ENCODE measurements around the gene BIRC5.

The BIRC5 gene

GRCh38 chr17:78268951-78269905 lies 55.2 kb downstream of the BIRC5 start:
- no peaks in the 10 kb centered on the region for H3K9me3 ChIP-seq (ENCODE audit: low read depth, low read length)
- H3K27ac ChIP-seq, result peak overlapping the region; percentile 82
- no peak for TF ChIP-seq EZH2 (IDR thresholded peaks at IDR 0.05)
- TF ChIP-seq POLR2AphosphoS5 (IDR thresholded peaks at IDR 0.05; ENCODE audit: borderline replicate concordance, low read depth, low read length), result no peak; the same call in 1 of the 2 replicates
- TF ChIP-seq FOXP2 (optimal IDR thresholded peaks at IDR 0.05; ENCODE audit: control extremely low read depth, extremely low read length, insufficient read depth), result no peak
- peak; percentile 44 for DNase-seq (ENCODE audit: low read depth, low spot score)
- no peaks in the 10 kb centered on the region for H3K36me3 ChIP-seq (ENCODE audit: insufficient read depth, low read length)
- peak overlapping the region; percentile 72 for H3K4me3 ChIP-seq
- peak overlapping the region; percentile 30 for H3K9ac ChIP-seq (ENCODE audit: insufficient read length)

- H3K4me3 ChIP-seq, result peak overlapping the region; percentile 72
- H3K27ac ChIP-seq, result peak overlapping the region; percentile 82
- no peaks in the 10 kb centered on the region for H3K9me3 ChIP-seq (ENCODE audit: low read depth, low read length)
- no peak for DNase-seq (ENCODE audit: low read depth, low spot score)
- H3K9ac ChIP-seq (ENCODE audit: insufficient read length), result peak overlapping the region; percentile 30
- no peak for TF ChIP-seq FOXP2 (optimal IDR thresholded peaks at IDR 0.05; ENCODE audit: control extremely low read depth, extremely low read length, insufficient read depth)
- no peak for TF ChIP-seq POLR2AphosphoS5 (IDR thresholded peaks at IDR 0.05; ENCODE audit: borderline replicate concordance, low read depth, low read length)
- TF ChIP-seq EZH2 (IDR thresholded peaks at IDR 0.05), result no peak
- no peaks in the 10 kb centered on the region for H3K36me3 ChIP-seq (ENCODE audit: insufficient read depth, low read length)
Measured at GRCh38 chr17:78269955-78270381, 55.9 kb downstream of the BIRC5 start.

GRCh38 chr17:78271419-78272170 lies 57.5 kb downstream of the BIRC5 start:
- Histone ChIP-seq H3K9ac (ENCODE audit: insufficient read length) (no peak overlapping the region), H3K27ac (peak overlapping the region; percentile 13; the same call in 1 of the 2 replicates), H3K4me3 (no peak overlapping the region), H3K9me3 (ENCODE audit: low read depth, low read length) (no peaks in the 10 kb centered on the region), H3K36me3 (ENCODE audit: insufficient read depth, low read length) (no peaks in the 10 kb centered on the region)
- TF ChIP-seq EZH2 (IDR thresholded peaks at IDR 0.05) (no peak), POLR2AphosphoS5 (IDR thresholded peaks at IDR 0.05; ENCODE audit: borderline replicate concordance, low read depth, low read length) (no peak), FOXP2 (optimal IDR thresholded peaks at IDR 0.05; ENCODE audit: control extremely low read depth, extremely low read length, insufficient read depth) (no peak)
- DNase-seq (ENCODE audit: low read depth, low spot score), result no peak

- DNase-seq (ENCODE audit: low read depth, low spot score), result no peak
- Histone ChIP-seq H3K9ac (ENCODE audit: insufficient read length) (no peak overlapping the region), H3K27ac (peak overlapping the region; percentile 13; the same call in 1 of the 2 replicates), H3K4me3 (no peak overlapping the region), H3K36me3 (ENCODE audit: insufficient read depth, low read length) (no peaks in the 10 kb centered on the region), H3K9me3 (ENCODE audit: low read depth, low read length) (no peaks in the 10 kb centered on the region)
- TF ChIP-seq POLR2AphosphoS5 (IDR thresholded peaks at IDR 0.05; ENCODE audit: borderline replicate concordance, low read depth, low read length) (no peak), FOXP2 (optimal IDR thresholded peaks at IDR 0.05; ENCODE audit: control extremely low read depth, extremely low read length, insufficient read depth) (no peak), EZH2 (IDR thresholded peaks at IDR 0.05) (no peak)
Measured at GRCh38 chr17:78272181-78272913, 58.3 kb downstream of the BIRC5 start.

GRCh38 chr17:78272914-78273258 lies 58.8 kb downstream of the BIRC5 start:
- Histone ChIP-seq H3K4me3 (no peak overlapping the region), H3K9me3 (ENCODE audit: low read depth, low read length) (no peaks in the 10 kb centered on the region), H3K36me3 (ENCODE audit: insufficient read depth, low read length) (no peaks in the 10 kb centered on the region), H3K27ac (no peak overlapping the region), H3K9ac (ENCODE audit: insufficient read length) (no peak overlapping the region)
- DNase-seq (ENCODE audit: low read depth, low spot score), result no peak
- TF ChIP-seq EZH2 (IDR thresholded peaks at IDR 0.05), result no peak
- no peak for TF ChIP-seq FOXP2 (optimal IDR thresholded peaks at IDR 0.05; ENCODE audit: control extremely low read depth, extremely low read length, insufficient read depth)
- TF ChIP-seq POLR2AphosphoS5 (IDR thresholded peaks at IDR 0.05; ENCODE audit: borderline replicate concordance, low read depth, low read length), result no peak

- H3K9ac ChIP-seq (ENCODE audit: insufficient read length), result no peak overlapping the region
- H3K4me3 ChIP-seq, result no peak overlapping the region
- no peak for DNase-seq (ENCODE audit: low read depth, low spot score)
- no peaks in the 10 kb centered on the region for H3K36me3 ChIP-seq (ENCODE audit: insufficient read depth, low read length)
- H3K9me3 ChIP-seq (ENCODE audit: low read depth, low read length), result no peaks in the 10 kb centered on the region
- no peak overlapping the region for H3K27ac ChIP-seq
- no peak for TF ChIP-seq FOXP2 (optimal IDR thresholded peaks at IDR 0.05; ENCODE audit: control extremely low read depth, extremely low read length, insufficient read depth)
- TF ChIP-seq EZH2 (IDR thresholded peaks at IDR 0.05), result no peak
- no peak for TF ChIP-seq POLR2AphosphoS5 (IDR thresholded peaks at IDR 0.05; ENCODE audit: borderline replicate concordance, low read depth, low read length)
Measured at GRCh38 chr17:78273813-78274212, 59.8 kb downstream of the BIRC5 start.

Measured in SK-N-MC (cell line).